Liver (tissue), 9 donors: ENCODE results near the gene ARCN1. TPM values are rescaled to one million over a fixed set of nuclear protein-coding genes. Genes with fewer than 3 reads are reported as not detected.

Experiments
- DNase-seq: peaks from one replicate; pipeline ENCODE4 v3.0.0-alpha.2; 2017; ENCODE audit warnings: low spot score
- H3K27ac ChIP-seq, 2 donors: one replicate each; pipeline ENCODE4 v1.7.0; 2013; ENCODE audit warnings: inconsistent platforms in 2 of 2, low read length in 2 of 2, control low read depth in 1 of 2, low read depth in 1 of 2, mild to moderate bottlenecking in 1 of 2
- H3K27me3 ChIP-seq, 4 donors: one replicate each; pipeline versions ENCODE4 v1.6.1 to v1.7.0; 2013; ENCODE audit warnings: low read length in 3 of 4, inconsistent platforms in 1 of 4, mild to moderate bottlenecking in 1 of 4, moderate library complexity in 1 of 4; ENCODE audit not compliant: control insufficient read depth in 4 of 4, insufficient read depth in 4 of 4
- H3K36me3 ChIP-seq, 4 donors: one replicate each; pipeline versions ENCODE4 v1.6.1 to v1.7.0; 2013; ENCODE audit warnings: low read length in 3 of 4, mild to moderate bottlenecking in 3 of 4, low read depth in 1 of 4, moderate library complexity in 1 of 4; ENCODE audit not compliant: control insufficient read depth in 4 of 4, insufficient read depth in 3 of 4
- H3K4me1 ChIP-seq, 4 donors: one replicate each; pipeline versions ENCODE4 v1.6.1 to v1.7.0; 2013; ENCODE audit warnings: low read length in 3 of 4, mild to moderate bottlenecking in 3 of 4, moderate library complexity in 1 of 4; ENCODE audit not compliant: control insufficient read depth in 4 of 4, insufficient read depth in 4 of 4
- H3K4me3 ChIP-seq, 3 donors: one replicate each; pipeline versions ENCODE4 v1.6.1 to v1.7.0; 2013; ENCODE audit warnings: low read length in 3 of 3, control low read depth in 1 of 3, low read depth in 1 of 3, mild to moderate bottlenecking in 1 of 3
- H3K9ac ChIP-seq, 2 donors: one replicate each; pipeline ENCODE4 v1.7.0; 2013; ENCODE audit warnings: low read length in 2 of 2, mild to moderate bottlenecking in 2 of 2, moderate library complexity in 2 of 2, control low read depth in 1 of 2, low read depth in 1 of 2
- H3K9me3 ChIP-seq, 4 donors: one replicate each; pipeline versions ENCODE4 v1.6.1 to v1.7.0; 2013; ENCODE audit warnings: low read length in 3 of 4; ENCODE audit not compliant: control insufficient read depth in 4 of 4
- EGR1 ChIP-seq, 2 donors: IDR thresholded peaks; 2 replicates each; pipeline ENCODE4 v1.6.1; 2016 to 2018; ENCODE audit warnings: antibody characterized with exemption in 2 of 2, low read depth in 2 of 2
- FOXA1 ChIP-seq: IDR thresholded peaks from 2 replicates; pipeline ENCODE4 v1.6.1; 2016; ENCODE audit warnings: antibody characterized with exemption
- FOXA2 ChIP-seq: IDR thresholded peaks from 2 replicates; pipeline ENCODE4 v1.6.1; 2016; ENCODE audit warnings: antibody characterized with exemption
- GABPA ChIP-seq, 2 donors: IDR thresholded peaks in 1 of 2; conservative IDR thresholded peaks in 1 of 2; 2 replicates each; pipeline ENCODE4 v1.6.1; 2016; ENCODE audit warnings: antibody characterized with exemption in 2 of 2, mild to moderate bottlenecking in 1 of 2, moderate library complexity in 1 of 2
- HNF4A ChIP-seq, 2 donors: conservative IDR thresholded peaks; 2 replicates each; pipeline ENCODE4 v1.6.1; 2016; ENCODE audit warnings: antibody characterized with exemption in 2 of 2, mild to moderate bottlenecking in 2 of 2
- HNF4G ChIP-seq: IDR thresholded peaks from 2 replicates; pipeline ENCODE4 v1.6.1; 2016; ENCODE audit warnings: antibody characterized with exemption
- JUND ChIP-seq, 2 donors: IDR thresholded peaks; 2 replicates each; pipeline ENCODE4 v1.6.1; 2016; ENCODE audit warnings: antibody characterized with exemption in 2 of 2
- NR2F2 ChIP-seq: IDR thresholded peaks from 2 replicates; pipeline ENCODE4 v1.6.1; 2016; ENCODE audit warnings: antibody characterized with exemption
- RAD21 ChIP-seq, 2 donors: IDR thresholded peaks; 2 replicates each; pipeline ENCODE4 v1.6.1; 2016; ENCODE audit warnings: antibody characterized with exemption in 2 of 2, mild to moderate bottlenecking in 2 of 2
- RXRA ChIP-seq, 2 donors: IDR thresholded peaks; 2 replicates each; pipeline ENCODE4 v1.6.1; 2017 to 2018; ENCODE audit warnings: antibody characterized with exemption in 2 of 2, mild to moderate bottlenecking in 1 of 2
- SP1 ChIP-seq: IDR thresholded peaks from 2 replicates; pipeline ENCODE4 v1.6.1; 2018; ENCODE audit warnings: antibody characterized with exemption, mild to moderate bottlenecking
- TAF1 ChIP-seq: conservative IDR thresholded peaks from 2 replicates; pipeline ENCODE4 v1.6.1; 2016; ENCODE audit warnings: antibody characterized with exemption, mild to moderate bottlenecking
- YY1 ChIP-seq: IDR thresholded peaks from 2 replicates; pipeline ENCODE4 v1.6.1; 2016; ENCODE audit warnings: antibody characterized with exemption, mild to moderate bottlenecking
- WGBS: extraction: QIAGEN DNeasy Blood & Tissue Kit; methylation state at CpG from one replicate; pipeline ENCODE4 v1.1.7; 2013; 5-methylcytosine and 5-hydroxymethylcytosine counted together
- polyA plus RNA-seq, 2 donors: library from polyadenylated mRNA; stranded (reverse) in 1 of 2; unstranded in 1 of 2; fragments of 200-250 nt in 1 of 2; fragments of >200 nt in 1 of 2; fragmentation: Nextera tagmentation in 1 of 2; extraction: Ambion mirVana in 1 of 2; gene quantifications; one replicate each; pipeline versions ENCODE4 v1.2.1 to v1.2.3, GENCODE V29; 2013 to 2015
- total RNA-seq, 2 donors: library from RNA; depleted of rRNA; stranded (reverse); fragments of >200 nt; gene quantifications; one replicate each; pipeline ENCODE4 v1.2.3, GENCODE V29; 2014
- TF ChIP-seq, protein P1 (sequence below): fragments of 150-350 bp; IDR thresholded peaks from 2 replicates; pipeline ENCODE4 v1.5.1; 2017; ENCODE audit warnings: improper control_type of control experiment, low read depth, low read length; ENCODE audit not compliant: missing input control
- TF ChIP-seq, protein P2 (sequence below): IDR thresholded peaks from 2 replicates; pipeline ENCODE4 v1.6.1; 2016; ENCODE audit warnings: antibody characterized with exemption
- TF ChIP-seq, protein P3 (sequence below): IDR thresholded peaks from 2 replicates; pipeline ENCODE4 v1.6.1; 2016; ENCODE audit warnings: antibody characterized with exemption
- TF ChIP-seq, protein P4 (sequence below): IDR thresholded peaks from 2 replicates; pipeline ENCODE4 v1.6.1; 2016; ENCODE audit warnings: antibody characterized with exemption, mild to moderate bottlenecking
- TF ChIP-seq, protein P5 (sequence below): IDR thresholded peaks from 2 replicates; pipeline ENCODE4 v1.6.1; 2016; ENCODE audit warnings: antibody characterized with exemption
- donor health status: healthy.
- donor health status: healthy.
- donor health status: healthy.
- donor health status: healthy.
- donor health status: healthy.

Gene ARCN1
- total and polyA plus RNA-seq, 4 donors, result 36.7 to 95.4 (median 51.8) TPM

DNA sequence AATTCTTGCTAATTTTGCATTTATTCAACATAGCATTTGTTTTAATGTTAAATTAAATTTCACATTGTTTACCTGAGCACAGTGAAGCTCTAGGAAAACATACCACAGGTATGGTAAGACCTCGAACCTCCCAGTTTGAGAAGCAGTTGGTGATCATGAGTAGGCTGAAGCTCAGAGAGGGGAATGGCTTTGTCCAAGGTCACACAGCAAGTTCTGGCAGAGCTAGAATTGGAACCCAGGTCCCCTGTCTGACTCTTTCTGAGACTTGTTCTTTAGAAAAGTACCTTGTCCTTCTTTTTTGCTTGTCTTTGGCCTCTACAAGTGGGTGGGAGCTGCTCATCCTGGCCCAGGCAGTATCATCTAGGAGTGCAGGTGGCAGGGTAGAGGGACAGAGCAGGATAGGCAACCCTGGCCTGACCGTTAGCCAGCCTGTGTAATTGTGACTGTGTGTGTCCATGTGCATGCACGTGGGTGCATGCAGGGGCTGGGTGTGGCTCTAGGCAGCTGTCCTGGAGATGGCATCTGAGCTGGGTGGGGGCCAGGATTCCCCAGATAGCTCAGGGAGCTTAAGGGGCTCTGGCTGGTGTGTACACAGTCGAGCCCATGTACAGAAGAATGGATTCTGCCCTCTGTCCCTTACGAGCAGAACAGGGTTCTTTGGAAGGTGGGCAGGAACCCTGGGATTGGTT, 56.8 kb downstream of the ARCN1 start:
- H3K27ac ChIP-seq, result no peak overlapping the region
- WGBS, result 65% methylated on average over 5 of the region's 5 CpGs
- H3K36me3 ChIP-seq, result peaks cover 0 to 3% (median 0%) of the 10 kb centered on the region in 4 donors
- H3K4me1 ChIP-seq, result peaks cover 0 to under 1% (median 0%) of the 10 kb centered on the region in 4 donors
- H3K4me3 ChIP-seq, result no peak overlapping the region
- no peaks in the 10 kb centered on the region for H3K9me3 ChIP-seq
- TF ChIP-seq TAF1 (no peak), NR2F2 (no peak), FOXA2 (no peak), JUND (IDR thresholded peaks at IDR 0.05) (no peak), SP1 (no peak), FOXA1 (no peak), HNF4A (conservative IDR thresholded peaks at IDR 0.05) (no peak), RXRA (IDR thresholded peaks at IDR 0.05) (no peak), GABPA (IDR thresholded peaks at IDR 0.05 in 1 of 2, conservative IDR thresholded peaks at IDR 0.05 in 1 of 2) (no peak), RAD21 (IDR thresholded peaks at IDR 0.05) (no peak), EGR1 (IDR thresholded peaks at IDR 0.05; ENCODE audit: low read depth in 2 of 2) (no peak), HNF4G (no peak), YY1 (no peak)
- TF ChIP-seq, protein P1, sequence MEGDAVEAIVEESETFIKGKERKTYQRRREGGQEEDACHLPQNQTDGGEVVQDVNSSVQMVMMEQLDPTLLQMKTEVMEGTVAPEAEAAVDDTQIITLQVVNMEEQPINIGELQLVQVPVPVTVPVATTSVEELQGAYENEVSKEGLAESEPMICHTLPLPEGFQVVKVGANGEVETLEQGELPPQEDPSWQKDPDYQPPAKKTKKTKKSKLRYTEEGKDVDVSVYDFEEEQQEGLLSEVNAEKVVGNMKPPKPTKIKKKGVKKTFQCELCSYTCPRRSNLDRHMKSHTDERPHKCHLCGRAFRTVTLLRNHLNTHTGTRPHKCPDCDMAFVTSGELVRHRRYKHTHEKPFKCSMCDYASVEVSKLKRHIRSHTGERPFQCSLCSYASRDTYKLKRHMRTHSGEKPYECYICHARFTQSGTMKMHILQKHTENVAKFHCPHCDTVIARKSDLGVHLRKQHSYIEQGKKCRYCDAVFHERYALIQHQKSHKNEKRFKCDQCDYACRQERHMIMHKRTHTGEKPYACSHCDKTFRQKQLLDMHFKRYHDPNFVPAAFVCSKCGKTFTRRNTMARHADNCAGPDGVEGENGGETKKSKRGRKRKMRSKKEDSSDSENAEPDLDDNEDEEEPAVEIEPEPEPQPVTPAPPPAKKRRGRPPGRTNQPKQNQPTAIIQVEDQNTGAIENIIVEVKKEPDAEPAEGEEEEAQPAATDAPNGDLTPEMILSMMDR, result no peak
- TF ChIP-seq, protein P2, sequence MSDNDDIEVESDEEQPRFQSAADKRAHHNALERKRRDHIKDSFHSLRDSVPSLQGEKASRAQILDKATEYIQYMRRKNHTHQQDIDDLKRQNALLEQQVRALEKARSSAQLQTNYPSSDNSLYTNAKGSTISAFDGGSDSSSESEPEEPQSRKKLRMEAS, result no peak
- TF ChIP-seq, protein P3, sequence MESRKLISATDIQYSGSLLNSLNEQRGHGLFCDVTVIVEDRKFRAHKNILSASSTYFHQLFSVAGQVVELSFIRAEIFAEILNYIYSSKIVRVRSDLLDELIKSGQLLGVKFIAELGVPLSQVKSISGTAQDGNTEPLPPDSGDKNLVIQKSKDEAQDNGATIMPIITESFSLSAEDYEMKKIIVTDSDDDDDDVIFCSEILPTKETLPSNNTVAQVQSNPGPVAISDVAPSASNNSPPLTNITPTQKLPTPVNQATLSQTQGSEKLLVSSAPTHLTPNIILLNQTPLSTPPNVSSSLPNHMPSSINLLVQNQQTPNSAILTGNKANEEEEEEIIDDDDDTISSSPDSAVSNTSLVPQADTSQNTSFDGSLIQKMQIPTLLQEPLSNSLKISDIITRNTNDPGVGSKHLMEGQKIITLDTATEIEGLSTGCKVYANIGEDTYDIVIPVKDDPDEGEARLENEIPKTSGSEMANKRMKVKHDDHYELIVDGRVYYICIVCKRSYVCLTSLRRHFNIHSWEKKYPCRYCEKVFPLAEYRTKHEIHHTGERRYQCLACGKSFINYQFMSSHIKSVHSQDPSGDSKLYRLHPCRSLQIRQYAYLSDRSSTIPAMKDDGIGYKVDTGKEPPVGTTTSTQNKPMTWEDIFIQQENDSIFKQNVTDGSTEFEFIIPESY, result no peak
- TF ChIP-seq, protein P4, sequence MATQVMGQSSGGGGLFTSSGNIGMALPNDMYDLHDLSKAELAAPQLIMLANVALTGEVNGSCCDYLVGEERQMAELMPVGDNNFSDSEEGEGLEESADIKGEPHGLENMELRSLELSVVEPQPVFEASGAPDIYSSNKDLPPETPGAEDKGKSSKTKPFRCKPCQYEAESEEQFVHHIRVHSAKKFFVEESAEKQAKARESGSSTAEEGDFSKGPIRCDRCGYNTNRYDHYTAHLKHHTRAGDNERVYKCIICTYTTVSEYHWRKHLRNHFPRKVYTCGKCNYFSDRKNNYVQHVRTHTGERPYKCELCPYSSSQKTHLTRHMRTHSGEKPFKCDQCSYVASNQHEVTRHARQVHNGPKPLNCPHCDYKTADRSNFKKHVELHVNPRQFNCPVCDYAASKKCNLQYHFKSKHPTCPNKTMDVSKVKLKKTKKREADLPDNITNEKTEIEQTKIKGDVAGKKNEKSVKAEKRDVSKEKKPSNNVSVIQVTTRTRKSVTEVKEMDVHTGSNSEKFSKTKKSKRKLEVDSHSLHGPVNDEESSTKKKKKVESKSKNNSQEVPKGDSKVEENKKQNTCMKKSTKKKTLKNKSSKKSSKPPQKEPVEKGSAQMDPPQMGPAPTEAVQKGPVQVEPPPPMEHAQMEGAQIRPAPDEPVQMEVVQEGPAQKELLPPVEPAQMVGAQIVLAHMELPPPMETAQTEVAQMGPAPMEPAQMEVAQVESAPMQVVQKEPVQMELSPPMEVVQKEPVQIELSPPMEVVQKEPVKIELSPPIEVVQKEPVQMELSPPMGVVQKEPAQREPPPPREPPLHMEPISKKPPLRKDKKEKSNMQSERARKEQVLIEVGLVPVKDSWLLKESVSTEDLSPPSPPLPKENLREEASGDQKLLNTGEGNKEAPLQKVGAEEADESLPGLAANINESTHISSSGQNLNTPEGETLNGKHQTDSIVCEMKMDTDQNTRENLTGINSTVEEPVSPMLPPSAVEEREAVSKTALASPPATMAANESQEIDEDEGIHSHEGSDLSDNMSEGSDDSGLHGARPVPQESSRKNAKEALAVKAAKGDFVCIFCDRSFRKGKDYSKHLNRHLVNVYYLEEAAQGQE, result no peak
- TF ChIP-seq, protein P5, sequence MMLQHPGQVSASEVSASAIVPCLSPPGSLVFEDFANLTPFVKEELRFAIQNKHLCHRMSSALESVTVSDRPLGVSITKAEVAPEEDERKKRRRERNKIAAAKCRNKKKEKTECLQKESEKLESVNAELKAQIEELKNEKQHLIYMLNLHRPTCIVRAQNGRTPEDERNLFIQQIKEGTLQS, result no peak
- DNase-seq, result no peak
- H3K27me3 ChIP-seq, result no peaks in the 10 kb centered on the region
- no peak overlapping the region for H3K9ac ChIP-seq
